ENCODE data around the gene CREBRF.

The CREBRF gene

GRCh38 chr5:173158366-173158765 lies 102.2 kb downstream of the CREBRF start:
- no peak for DNase-seq

GRCh38 chr5:173159256-173159655 lies 103.1 kb downstream of the CREBRF start:
- no peak for DNase-seq

- DNase-seq: no peak
Observed at GRCh38 chr5:173161148-173161547, 105.0 kb downstream of the CREBRF start.

- DNase-seq: no peak
Observed at GRCh38 chr5:173163219-173163618, 107.1 kb downstream of the CREBRF start.

- no peak for DNase-seq
Observed at GRCh38 chr5:173165177-173166016, 109.2 kb downstream of the CREBRF start.

GRCh38 chr5:173172166-173172565 lies 116.0 kb downstream of the CREBRF start:
- DNase-seq: no peak

- no peak for DNase-seq
Observed at GRCh38 chr5:173175523-173175922, 119.4 kb downstream of the CREBRF start.

GRCh38 chr5:173178369-173178910 lies 122.3 kb downstream of the CREBRF start:
- no peak for DNase-seq

GRCh38 chr5:173180331-173180730 lies 124.2 kb downstream of the CREBRF start:
- no peak for DNase-seq

GRCh38 chr5:173187054-173187743 lies 131.0 kb downstream of the CREBRF start:
- DNase-seq: no peak

- DNase-seq: no peak
Observed at GRCh38 chr5:173188280-173188679, 132.1 kb downstream of the CREBRF start.
